Stimulated activated CD4-positive, alpha-beta T cell treated with anti-CD3 and anti-CD28 coated beads, Interleukin-4, amount 100 ng/mL, for 4 hours (primary cell): ENCODE measurements around the gene SLC35E4.
"Not testable (repeated sequence)": the region's sequence is repeated elsewhere in the genome, so short reads cannot be mapped to it uniquely, and the experiment has no call there.

ENCODE experiments used
- DNase-seq, 2 experiments: peaks; one replicate each; pipeline ENCODE4 v3.0.0-alpha.2; 2020

The SLC35E4 gene

DNA sequence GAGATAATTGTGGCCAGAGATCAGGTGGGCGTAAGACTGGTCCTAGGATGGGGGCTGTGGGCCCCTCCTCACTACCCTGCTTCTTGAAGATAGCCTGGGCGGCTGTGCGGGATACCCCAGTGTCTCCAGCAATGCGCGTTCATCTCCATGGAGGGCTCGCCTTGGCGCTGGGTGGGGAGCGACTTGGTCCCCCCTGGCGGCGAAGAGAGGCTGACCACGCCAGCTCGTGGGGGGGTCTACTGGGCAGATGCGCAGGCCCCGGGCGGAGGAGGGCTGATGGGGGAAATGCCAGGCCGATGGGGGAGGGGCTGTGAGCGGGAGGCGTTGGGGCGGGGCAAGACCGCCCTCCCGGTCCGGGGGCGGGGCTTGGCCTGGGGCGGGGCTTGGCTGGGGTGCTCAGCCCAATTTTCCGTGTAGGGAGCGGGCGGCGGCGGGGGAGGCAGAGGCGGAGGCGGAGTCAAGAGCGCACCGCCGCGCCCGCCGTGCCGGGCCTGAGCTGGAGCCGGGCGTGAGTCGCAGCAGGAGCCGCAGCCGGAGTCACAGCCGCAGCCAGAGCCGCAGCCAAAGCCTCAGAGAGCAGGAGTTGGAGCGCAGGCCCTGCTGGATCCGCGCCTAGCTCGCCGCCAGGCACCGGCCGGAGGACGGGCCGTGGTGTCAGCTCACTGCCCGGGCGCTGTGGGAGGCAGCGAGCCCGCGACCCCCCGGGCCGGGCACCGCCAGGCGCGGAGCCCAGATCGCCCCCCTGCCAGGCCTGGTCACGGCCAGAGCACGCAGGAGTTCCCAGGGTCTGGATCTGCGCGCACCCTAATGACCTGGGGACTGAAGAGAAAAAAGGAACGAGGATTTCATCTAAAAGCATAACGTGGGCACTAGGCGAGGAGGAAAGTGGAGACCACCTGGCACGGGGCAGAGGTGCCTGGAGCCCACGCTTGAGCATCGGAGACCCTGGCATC, at the start of gene SLC35E4:
TSS of gene SLC35E4 (plus strand) at position 509 of the 953 bp plus-strand sequence. CDS start 670 bp downstream, outside the sequence.
- peak; percentile 94 to 99 for DNase-seq

DNA sequence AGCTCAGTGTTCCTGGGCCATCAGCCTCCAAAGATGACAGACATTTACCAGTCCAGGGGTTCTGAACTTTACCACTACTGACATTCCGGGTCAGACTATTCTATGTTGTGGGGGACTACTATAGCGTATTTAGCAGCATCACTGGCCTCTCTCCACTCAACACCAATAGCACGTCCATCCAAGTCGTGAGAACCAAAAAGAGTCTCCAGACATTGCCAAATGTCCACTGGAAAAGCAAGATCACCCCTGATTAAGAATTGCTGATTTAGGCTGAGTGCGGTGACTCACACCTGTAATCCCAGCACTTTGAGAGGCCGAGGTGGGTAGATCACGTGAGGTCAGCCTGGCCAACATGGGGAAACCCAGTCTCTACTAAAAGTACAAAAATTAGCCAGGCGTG, 49.2 kb upstream of the SLC35E4 start:
- no peak for DNase-seq

GRCh38 chr22:30591191-30591587, 44.4 kb upstream of the SLC35E4 start:
- no peak for DNase-seq

DNA sequence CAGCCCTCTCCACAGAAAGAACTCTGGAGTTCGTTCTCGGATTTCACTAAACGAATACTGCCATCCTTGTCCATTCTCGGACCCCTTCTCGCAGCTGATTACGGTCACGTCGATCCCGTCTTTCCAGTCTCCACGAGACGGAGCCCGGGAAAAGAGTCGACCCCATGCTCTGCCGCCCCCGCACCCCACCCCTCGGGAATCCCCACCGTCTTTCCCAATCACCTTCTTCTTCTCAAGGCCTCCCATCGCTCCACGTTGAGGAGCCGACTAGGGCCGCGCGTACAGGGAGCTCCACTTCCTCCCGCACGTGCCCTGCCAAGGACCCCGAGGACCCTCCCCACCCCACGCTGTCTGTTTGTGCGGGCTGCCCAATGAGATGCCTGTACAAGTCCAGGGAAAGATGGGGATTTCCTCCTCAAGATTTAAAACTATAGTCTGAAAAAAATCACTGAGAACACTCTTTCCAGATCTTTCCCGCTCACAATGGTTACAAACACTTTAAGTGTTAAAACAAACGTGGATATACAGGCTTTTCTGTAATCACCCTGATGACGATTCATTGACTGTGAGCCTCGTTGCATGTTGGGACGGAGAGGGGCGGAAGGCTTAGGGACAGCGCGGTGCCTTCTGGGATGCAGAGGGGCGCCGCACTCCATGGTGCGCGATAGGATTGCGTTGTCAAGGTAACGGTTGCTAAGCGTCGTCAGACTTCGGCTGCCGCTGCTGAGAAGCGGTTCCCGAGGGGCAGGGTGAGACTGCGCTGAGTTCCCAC, 43.8 kb upstream of the SLC35E4 start, which contains the start of gene PES1:
TSS of gene PES1 (minus strand) at position 323 of the 772 bp plus-strand sequence. CDS start at position 246, 77 bp downstream.
- peak; percentile 86 to 95 for DNase-seq

GRCh38 chr22:30592360-30592713, 43.2 kb upstream of the SLC35E4 start:
- DNase-seq: not testable (repeated sequence)

DNA sequence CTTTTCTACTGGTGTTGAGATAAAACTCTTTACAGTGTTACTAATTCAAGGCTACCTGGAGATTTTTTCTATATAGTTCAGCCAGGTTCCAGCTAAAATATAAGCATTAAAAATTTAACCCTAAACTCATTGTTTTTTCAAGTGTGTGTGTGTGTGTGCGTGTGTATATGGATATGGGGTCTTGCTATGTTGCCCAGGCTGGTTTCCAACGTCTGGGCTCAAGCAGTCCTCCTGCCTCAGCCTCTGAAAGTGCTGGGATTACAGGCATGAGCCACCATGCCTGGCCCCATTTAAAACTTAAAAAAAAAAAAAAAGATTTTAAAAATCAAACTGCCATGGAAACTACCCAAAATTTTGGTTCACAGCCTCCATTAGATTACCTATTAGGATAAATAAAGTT, 39.4 kb upstream of the SLC35E4 start:
- DNase-seq: no peak

- no peak for DNase-seq
Measured at GRCh38 chr22:30596886-30597285, 38.7 kb upstream of the SLC35E4 start.

DNA sequence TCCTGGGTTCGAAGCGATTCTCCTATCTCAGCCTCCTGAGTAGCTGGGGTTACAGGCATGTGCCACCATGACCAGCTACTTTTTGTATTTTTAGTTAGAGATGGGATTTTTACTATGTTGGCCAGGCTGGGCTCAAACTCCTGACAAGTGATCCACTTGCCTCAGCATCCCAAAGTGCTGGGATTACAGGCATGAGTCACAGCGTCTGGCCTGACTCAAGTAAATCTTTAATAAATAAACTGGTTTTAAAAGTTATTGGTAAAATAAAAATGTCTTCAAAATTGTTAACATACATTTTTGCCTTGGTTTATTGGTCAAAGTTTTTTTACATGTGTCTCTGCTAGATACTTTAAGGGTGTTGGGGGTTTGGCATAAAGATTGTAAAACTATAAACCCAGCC, 36.6 kb upstream of the SLC35E4 start:
- no peak for DNase-seq

- DNase-seq: no peak
Measured at GRCh38 chr22:30600921-30601320, 34.7 kb upstream of the SLC35E4 start.

DNA sequence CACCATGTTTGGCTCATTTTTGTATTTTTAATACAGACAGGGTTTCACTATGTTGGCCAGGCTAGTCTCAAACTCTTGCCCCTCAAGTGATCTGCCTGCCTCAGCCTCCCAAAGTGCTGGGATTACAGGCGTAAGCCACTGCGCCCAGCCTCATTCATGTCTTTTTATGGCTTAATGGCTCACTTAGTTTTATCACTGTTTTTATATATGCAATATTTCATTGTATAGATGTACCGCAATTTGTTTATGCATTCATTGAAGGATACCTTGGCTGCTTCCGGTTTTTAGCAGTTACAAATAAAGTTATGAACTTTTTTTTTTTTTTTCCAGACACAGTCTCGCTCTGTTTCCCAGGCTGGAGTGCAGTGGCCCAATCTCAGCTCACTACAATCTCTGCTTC, 34.1 kb upstream of the SLC35E4 start:
- no peak for DNase-seq

GRCh38 chr22:30602049-30602448, 33.5 kb upstream of the SLC35E4 start:
- DNase-seq: peak in 1 of 2 experiments; percentile 15

- no peak for DNase-seq
Measured at GRCh38 chr22:30603801-30604200, 31.8 kb upstream of the SLC35E4 start.

DNA sequence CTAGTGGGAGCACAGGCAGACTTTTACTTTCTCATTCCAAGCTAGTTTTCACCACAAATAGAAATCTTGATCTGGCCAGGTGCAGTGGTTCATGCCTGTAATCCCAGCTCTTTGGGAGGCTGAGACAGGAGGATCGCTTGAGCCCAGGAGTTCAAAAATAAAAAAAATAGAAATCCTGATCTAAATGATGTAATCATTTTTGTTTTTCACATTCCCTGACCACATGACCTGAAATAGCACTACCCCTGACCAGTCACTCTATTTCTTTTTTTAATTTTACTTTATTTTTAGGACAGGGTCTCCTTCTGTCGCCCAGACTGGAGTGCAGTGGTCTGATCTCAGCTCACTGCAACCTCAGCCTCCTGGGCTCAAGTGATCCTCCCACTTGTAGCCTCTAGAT, 30.9 kb upstream of the SLC35E4 start:
- no peak for DNase-seq

DNA sequence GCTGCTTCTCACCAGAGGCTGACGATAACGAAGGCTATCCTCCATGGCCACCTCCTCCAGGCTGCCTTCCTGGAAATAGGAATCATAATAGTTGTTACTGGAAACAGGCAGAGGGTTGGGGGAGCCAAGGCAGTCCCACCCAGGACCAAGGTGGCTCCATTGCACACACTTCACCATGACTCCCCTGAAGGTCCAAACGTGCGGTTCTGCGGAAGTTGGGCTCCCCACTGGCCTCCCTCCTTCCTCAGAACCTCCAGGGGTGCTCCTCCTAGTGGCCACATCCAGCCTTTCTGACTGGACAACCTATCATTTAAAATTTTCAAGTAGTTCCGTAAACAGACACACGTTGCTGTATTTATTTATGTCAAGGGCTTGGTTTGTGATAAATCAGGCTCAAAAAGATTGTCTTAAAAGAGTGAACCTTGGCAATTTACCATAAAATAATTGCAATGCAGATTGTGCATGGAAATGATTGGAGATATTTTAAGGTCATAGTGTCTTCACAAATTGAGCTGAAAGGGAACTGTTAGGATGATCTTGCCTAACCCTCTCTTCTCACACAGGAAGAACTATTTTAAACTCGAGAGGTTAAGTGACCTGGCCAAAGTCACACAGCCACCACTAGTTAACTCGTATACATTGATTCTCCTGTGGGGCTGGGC, 30.0 kb upstream of the SLC35E4 start:
- DNase-seq: peak; percentile 16 to 22

DNA sequence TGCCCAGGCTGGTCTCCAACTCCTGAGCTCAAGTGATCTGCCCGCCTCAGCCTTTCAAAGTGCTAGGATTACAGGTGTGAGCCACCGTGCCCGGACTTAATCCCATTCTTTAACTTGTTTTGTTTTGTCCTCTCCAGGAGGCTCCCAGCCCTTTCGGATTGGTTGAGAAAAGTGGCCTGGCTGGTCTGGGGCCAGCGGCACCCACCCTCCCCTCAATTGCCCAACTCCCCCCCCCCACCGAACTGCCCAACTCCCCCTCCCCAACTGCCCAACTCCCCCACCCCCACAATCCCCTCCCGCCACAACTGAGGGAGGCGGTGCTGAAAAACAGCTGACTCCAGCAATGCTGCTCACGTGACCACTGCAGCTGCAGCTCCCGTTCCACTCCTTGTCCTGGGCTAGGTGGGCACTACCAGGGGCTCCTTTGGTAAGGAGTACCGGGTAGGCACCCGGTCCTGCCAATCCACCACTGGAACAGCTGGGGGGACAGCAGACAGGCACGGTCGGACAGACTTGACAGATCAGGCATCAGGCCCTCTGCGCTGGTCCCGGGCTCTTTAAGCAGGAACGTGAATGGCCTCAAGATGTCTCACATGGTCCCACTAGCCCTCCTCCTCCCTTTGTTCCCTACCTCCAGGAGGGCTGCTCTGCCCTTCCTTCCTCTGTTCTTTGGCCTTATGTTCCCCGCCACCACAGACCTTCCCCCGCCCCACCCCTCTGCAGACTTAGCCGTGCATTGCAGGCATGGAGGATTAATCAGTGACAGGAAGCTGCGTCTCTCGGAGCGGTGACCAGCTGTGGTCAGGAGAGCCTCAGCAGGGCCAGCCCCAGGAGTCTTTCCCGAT, 28.9 kb upstream of the SLC35E4 start, which contains the start of gene TCN2:
TSS of gene TCN2 (plus strand) at position 720 of the 845 bp plus-strand sequence. CDS start 158 bp downstream, outside the sequence.
- peak; percentile 12 to 20 for DNase-seq

DNA sequence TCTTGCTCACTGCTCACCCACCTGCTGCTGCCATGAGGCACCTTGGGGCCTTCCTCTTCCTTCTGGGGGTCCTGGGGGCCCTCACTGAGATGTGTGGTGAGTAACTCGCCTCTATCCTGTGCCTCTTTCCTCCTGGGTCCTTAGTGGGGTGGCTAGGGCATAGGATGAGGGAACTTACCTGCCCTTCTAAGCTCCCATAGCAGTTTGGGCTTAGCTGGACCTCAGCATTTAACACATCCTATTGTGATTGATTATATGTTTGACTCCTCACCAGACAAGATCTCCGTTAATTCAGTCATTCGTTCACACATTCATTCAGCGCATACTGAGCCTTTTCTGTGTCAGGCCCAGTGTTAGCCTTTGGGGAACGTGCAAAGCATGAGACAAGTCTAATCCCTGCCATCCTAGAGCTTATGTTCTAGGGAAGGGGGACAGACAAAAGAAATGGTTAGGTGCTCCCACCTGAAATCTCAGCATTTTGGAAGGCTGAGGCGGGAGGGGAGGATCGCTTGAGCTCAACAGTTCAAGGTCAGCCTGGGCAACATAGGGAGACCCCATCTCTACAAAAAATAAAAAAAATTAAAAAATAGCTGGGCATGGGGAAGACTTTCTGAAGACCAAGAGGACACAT, 28.2 kb upstream of the SLC35E4 start:
- DNase-seq: no peak

DNA sequence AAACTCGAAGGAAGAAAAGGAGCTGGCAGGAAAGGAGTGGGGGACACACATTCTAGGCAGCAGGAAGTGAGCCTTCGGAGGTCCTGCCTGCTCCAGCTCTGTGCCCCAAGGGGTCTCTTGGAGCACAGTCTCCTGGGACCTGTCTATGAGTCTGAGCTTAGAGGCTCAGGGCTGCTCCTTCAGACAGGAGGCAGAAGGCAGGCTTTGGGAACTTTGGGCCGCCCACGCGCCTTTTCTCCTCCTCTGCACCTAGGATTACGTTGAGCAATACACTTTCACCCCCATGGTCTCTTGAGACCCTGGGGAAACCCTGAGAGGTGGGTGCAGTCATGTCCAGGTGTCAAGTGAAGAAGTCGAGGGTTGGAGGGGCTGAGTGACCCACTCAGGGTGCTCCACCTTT, 27.6 kb upstream of the SLC35E4 start:
- no peak for DNase-seq

DNA sequence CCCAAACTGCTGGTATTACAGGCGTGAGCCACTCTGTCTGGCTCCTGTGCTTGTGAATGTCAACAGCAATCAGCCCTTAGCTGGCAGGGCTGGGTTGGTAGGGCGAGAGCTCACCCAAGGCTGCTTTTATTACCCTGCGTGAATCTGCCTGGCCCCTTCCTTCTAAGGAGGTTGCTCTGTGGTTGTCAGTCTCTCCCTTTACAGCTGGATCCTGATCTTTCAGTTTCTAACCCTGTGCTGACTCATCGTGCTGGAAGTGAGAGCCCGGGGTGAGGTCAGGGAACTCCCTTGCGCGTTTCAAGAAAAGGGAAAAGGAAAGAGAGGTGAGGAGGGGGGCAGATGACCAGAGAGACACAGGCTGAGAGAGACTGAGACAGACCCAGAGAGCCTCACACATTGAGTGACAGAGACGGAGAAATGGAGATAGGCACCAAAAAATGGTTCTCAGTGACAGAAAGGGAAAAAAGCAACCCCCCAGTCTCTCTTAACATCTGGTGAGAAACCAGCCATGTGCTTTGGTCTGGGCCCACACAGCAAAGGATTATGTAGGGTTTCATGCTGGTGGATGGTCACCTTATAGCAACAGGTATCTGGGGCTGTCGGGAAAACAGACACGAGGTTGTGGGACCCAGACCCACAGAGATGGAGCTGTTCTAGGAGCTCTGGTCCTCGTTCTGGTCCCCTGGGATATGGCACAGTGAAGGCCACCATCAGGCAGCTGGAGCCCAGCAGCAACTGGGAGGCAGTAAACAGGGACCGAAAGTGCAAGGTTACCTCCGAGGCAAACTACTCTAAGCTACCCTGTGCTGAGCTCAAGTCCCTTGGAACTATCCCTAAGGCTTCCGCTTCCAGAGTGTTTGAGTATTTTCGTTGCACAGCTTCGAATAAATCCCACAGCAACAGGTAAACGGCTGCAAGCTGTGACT, 26.1 kb upstream of the SLC35E4 start:
- no peak for DNase-seq

DNA sequence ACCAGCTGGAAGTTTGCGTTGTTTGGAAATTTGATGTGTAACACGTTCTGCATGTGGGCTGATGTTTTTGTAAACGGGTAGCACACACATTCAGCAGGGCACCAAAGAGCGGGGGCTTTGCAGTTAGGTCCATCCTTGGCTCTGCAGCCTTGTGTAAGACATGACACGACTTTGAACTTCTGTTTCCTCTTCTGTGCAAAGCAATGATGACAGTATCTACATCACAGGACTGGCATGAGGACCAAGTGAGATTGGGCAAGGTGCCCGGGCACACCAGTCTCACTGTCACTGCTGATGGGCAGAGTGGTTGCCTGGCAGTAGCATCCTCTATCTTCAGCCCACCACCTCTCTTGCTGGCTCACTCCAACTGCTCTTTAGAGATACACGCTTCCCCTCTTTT, 25.3 kb upstream of the SLC35E4 start:
- no peak for DNase-seq

DNA sequence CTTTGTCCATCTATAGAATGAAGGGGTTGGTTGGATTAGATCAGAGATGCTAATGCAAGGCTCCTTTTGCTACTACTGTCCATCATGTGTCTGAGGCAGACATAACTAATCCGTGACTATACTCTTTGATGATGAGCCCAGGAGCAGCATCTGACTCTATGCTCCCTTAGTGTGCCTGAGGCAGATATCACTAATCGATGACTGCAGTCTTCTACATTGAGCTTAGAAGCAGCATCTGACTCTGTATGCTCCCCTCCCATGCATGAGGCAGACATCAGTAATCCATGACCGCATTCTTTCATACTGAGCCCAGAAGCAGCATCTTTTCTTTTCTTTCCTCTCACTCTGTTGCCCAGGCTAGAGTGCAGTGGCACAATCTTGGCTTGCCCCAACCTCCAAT, 24.4 kb upstream of the SLC35E4 start:
- no peak for DNase-seq
